Measurements from ENCODE around the gene OSBPL2.

GRCh38 chr20:62219101-62219991 lies 19.0 kb upstream of the OSBPL2 start:
- TF ChIP-seq, protein P1, sequence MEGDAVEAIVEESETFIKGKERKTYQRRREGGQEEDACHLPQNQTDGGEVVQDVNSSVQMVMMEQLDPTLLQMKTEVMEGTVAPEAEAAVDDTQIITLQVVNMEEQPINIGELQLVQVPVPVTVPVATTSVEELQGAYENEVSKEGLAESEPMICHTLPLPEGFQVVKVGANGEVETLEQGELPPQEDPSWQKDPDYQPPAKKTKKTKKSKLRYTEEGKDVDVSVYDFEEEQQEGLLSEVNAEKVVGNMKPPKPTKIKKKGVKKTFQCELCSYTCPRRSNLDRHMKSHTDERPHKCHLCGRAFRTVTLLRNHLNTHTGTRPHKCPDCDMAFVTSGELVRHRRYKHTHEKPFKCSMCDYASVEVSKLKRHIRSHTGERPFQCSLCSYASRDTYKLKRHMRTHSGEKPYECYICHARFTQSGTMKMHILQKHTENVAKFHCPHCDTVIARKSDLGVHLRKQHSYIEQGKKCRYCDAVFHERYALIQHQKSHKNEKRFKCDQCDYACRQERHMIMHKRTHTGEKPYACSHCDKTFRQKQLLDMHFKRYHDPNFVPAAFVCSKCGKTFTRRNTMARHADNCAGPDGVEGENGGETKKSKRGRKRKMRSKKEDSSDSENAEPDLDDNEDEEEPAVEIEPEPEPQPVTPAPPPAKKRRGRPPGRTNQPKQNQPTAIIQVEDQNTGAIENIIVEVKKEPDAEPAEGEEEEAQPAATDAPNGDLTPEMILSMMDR (IDR thresholded peaks at IDR 0.05), result no peak
- no peak for TF ChIP-seq POLR2A (IDR thresholded peaks at IDR 0.05)
